ENCODE measurements around the gene LATS2.

DNA sequence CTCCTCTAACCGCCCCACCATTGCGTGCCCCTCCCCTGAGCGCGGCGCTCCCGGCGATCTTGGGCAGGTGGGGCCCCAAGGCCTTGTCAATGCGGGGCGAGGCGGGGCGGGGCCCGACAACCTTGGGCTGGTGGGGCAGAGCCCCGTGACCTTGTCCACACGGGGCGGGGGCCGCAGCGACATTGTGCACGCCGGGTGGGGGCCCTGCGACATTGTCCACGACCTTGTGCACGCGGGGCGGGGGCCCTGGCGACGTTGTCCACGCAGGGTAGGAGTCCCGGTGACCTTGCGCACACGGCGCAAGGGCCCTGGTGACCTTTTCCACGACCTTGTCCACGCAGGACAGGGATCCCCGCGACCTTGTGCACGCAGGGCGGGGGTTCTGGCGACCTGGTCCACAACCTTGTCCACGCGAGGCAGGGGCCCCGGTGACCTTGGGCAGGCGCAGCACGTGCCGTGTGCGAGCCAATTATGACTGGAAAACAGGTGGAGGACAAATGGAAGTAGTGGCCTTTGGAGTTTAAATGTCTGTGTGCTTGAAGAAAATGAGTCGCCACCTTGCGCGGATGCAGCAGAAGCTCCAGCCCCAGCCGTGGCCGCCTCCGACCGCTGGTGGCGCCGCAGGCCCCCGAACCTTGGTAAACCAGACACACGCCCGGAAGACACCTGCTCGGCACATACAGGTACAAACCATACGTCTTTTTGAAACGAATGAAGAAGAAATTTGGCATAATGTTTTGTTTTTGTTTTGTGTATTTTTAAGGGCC, 62.6 kb downstream of the LATS2 start:
- TF ChIP-seq, protein P1, sequence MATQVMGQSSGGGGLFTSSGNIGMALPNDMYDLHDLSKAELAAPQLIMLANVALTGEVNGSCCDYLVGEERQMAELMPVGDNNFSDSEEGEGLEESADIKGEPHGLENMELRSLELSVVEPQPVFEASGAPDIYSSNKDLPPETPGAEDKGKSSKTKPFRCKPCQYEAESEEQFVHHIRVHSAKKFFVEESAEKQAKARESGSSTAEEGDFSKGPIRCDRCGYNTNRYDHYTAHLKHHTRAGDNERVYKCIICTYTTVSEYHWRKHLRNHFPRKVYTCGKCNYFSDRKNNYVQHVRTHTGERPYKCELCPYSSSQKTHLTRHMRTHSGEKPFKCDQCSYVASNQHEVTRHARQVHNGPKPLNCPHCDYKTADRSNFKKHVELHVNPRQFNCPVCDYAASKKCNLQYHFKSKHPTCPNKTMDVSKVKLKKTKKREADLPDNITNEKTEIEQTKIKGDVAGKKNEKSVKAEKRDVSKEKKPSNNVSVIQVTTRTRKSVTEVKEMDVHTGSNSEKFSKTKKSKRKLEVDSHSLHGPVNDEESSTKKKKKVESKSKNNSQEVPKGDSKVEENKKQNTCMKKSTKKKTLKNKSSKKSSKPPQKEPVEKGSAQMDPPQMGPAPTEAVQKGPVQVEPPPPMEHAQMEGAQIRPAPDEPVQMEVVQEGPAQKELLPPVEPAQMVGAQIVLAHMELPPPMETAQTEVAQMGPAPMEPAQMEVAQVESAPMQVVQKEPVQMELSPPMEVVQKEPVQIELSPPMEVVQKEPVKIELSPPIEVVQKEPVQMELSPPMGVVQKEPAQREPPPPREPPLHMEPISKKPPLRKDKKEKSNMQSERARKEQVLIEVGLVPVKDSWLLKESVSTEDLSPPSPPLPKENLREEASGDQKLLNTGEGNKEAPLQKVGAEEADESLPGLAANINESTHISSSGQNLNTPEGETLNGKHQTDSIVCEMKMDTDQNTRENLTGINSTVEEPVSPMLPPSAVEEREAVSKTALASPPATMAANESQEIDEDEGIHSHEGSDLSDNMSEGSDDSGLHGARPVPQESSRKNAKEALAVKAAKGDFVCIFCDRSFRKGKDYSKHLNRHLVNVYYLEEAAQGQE (IDR thresholded peaks at IDR 0.05; ENCODE audit: insufficient read depth in 1 of 2, low read depth in 2 of 2, low read length in 2 of 2): no peak
- no peak for TF ChIP-seq POLR2AphosphoS5 (IDR thresholded peaks at IDR 0.05; ENCODE audit: low read depth, low read length)
